CD1c-positive myeloid dendritic cell (primary cell): ENCODE measurements around the gene CFAP92.

Experiments used
- DNase-seq: peaks from one replicate; pipeline ENCODE4 v3.0.0-alpha.2; 2016; ENCODE audit errors: extremely low spot score

The CFAP92 gene, protein sequence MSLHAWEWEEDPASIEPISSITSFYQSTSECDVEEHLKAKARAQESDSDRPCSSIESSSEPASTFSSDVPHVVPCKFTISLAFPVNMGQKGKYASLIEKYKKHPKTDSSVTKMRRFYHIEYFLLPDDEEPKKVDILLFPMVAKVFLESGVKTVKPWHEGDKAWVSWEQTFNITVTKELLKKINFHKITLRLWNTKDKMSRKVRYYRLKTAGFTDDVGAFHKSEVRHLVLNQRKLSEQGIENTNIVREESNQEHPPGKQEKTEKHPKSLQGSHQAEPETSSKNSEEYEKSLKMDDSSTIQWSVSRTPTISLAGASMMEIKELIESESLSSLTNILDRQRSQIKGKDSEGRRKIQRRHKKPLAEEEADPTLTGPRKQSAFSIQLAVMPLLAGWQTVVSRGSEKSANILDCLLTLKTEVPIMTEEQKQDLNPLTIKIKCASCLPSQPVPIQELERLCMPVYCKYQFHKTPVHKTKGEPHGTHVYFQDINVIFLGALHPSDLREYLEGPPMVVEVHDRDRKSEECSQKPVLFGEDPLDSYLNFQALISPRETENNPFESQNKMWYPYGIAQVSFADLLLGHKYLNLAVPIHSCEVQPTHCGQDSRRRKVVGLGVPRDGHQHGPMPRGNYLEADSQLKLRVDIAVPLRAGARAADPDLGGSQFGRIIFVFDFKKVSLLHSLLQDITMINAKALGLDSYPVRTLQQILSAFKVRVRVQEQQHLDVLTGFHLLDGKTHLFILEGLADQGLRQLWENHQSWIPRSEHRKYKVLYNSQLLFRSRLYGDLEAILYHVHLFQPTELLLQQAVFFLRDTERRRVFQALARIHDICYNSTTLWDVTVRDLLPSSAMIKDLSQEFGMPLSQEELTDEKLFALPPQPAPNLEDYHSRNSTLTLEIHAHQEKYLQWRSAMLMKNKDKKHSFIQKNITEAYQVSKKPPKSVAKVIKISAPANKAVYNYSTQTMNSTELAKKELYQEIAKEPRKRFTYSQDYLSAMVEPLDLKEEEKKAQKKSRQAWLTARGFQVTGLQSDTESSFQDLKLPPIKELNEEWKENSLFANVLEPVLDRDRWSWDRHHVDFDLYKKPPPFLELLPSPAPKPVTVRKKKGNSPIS

GRCh38 chr3:128993461-128994172, at the start of gene CFAP92:
Gene CFAP92 (minus strand): TSS chr3:128994076. CDS start chr3:128993304, 772 bp downstream.
- DNase-seq, result peak; percentile 88

DNA sequence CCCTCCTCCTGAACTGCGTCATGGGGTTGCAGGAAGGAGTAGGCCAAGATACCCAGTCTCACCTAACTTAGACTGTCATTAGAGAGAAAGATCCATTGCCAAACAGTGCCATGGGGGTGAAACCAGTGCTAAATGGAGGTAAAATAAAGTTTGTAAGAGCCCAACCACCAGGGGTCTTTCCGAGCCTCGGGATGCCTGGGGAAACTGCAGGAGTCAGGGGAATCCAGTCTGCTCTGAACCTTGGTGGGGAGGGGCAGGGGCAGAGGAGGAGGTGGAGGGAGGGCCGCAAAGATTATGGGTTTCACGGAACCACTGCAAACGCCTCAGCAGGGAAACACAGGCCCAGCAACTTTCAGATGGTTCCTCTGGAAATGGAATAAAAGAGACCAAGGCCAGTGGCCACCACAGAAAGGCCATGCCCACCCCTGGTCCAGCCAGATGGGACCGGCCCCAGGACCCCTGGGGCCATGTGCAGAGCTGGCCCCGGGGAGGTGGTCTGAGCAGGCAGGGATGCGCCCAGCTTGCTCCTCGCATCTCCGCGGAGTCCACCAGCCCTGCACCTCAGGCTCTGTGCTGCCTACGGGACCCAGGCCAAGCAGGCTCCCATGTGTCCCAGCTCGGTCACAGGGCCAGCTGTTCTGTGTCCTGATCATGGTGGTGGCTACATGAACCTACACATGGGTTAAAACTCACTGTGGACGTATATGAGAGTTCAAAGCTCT, 46.9 kb upstream of the CFAP92 start:
- no peak for DNase-seq

DNA sequence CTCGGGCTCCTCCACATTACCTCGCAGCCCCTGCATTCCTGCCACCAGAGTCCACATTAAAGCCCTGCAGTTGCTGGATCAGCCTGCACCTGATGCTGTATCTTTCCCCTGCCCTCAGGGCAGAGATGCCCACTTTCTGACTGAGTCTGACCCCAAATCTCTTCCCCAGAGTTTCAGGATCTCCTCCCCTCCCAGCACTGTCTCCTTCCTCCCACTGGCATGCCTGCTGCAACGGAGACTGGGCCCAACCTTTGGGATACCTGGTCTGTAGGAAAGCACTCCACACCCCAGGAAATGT, 46.1 kb upstream of the CFAP92 start:
- no peak for DNase-seq

DNA sequence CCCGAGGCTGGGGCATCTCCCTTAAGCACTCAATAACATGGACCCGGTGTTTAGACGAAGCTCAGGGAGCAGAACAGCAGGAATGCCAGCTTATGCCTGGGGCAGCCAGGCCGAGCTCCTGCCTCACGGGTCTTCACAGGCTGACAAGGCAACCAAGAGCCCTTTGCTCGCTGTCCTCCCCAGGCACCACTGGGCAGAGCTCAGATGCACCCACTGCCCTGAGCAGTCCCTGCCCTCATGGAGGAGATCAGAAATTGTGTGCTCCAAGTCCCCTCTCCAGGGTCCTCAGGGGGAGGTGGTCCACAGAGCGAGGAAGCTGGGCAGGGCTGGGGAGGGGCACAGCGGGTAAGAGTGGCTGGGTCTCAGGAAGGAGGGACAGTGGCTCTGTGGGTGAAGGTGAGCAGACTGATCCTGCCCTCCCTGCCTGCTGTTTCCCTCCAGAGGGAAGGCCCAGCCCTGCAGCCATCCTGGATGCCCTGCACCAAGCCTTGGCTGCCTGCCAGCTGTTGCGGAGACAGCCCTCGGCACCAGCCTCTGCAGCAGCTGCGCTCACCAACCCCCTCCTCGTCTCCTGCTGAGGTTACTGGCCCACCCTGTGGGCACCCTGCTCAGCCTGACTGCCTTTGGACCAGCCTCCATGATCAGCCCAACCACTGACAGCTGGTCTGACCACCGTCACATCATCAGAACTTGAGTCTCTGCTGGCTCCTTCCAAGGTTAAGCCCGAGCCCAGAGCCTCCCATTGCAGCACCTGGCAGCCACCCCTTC, 45.6 kb upstream of the CFAP92 start:
- DNase-seq, result no peak

- no peak for DNase-seq
Measured at GRCh38 chr3:129038121-129038855, 44.4 kb upstream of the CFAP92 start.

- DNase-seq, result no peak
Measured at GRCh38 chr3:129037093-129037419, 43.2 kb upstream of the CFAP92 start.

DNA sequence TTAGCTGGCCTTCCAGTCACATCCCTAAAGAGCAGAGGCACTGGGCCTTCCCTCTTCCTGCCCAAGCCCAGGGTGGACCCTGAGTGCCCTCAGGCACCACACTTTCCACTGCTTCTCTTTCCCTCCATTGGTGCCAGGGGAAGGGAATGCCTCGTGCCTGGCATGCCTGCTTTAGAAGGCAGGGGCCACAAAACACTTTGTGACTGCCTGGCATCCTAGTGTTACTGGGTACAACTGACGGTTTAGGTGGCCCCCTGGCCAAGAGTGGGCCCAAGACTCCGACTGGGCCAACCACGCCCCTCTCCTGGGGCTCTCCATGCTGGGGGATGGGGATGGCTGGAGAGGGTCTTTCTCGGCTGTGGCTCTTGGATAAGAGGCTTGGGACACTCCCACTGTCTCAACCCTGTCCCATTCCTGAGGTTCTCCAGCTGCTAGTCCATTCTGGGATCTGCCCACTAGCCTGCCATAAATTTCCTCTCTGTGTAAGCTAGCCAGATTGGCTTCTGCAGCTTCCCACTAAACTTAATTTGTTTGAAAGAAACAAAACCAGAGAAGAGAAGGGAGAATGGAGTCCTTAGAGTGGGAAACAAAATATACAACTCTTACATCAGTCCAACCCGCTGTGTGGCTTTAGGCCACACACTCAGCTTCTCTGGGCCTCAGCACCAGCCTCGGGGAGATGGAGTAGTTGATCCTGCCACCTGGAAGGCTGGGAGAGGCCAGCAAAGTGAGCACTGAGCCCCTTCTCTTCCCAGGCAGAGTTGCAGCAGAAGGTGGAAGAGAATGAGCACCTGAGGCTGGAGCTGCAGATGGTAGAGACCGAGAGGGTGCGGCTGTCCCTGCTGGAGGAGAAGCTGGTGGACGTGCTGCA, 42.6 kb upstream of the CFAP92 start:
- no peak for DNase-seq

DNA sequence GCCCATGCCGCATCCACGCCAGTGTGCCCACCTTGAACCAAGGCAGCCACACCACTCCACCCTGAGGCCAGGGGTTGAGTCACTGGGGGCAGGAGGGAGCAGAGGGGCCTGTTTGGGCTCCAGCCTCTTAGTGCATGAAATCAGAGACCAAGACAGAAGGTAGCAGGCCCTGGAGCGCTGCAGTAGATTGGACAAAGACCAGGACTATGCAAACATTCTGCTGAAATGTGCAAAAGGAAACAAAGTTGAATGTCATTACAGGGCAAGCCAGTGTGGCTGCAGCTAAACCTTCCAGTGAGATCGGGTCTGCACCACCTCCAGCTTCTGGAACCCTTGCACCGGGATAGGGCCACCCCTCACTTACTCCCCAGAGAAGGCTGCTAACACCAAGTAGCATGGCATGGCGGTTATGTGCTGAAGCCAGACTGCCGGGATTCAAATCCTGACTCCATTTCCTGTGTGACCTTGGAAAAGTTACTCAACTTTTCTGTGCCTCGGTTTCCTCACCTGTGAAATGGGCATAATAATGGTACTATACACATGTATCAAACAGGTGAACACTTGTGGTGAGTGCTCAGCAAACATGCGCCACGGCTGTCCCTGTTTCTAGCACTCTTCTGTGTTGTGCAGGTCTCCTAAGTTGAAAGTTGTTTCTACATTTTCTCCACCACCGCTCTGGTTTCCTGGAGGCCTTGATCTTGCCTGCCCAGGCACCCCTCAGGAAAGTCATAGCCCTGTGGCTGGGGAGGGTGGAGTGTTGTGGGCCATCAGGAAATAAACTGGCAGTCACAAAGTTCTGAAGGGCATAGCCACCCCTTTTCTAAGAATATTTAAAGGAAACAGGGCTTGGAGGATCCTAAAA, 41.7 kb upstream of the CFAP92 start:
- DNase-seq, result no peak

DNA sequence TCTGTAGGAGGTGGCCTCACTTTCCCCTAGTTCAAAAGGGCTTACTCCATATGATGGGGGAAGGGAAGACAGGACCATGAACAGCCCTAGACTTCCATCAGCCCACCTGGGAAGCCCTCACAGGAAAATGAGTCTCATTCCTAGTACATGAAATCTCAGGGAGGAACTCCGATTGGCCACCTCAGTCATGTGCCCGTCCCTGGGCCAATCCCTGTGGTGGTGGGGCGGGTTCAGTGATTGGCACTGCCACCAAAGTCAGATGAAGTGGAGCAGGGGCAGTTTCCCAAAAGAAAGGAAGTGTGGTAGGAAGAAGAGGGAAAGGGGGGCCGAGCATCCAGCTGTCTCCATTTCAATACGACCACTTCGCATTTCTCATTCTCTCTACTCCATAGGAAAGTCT, 40.8 kb upstream of the CFAP92 start:
- no peak for DNase-seq

GRCh38 chr3:129033633-129034321, 39.9 kb upstream of the CFAP92 start:
- no peak for DNase-seq

DNA sequence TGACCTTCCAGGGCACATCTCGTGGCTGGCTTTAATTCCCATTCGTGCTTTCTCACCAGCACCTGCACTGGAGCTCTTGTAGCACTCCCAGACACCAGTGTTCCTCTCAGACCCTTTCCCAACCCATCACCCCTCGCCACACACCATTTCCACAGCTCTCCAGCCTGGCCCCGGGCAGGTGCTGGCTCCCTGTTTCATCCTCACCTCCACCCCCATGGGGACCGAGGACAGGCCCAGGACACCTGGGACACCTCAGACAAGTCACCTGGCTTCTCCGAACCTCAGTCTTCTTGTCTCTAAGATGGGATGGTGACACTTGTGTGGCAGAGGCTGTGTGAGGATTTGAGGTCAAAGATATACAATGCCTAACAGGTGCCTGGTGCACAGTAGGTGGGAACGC, 39.3 kb upstream of the CFAP92 start:
- DNase-seq, result no peak

- no peak for DNase-seq
Measured at GRCh38 chr3:129032716-129033115, 38.8 kb upstream of the CFAP92 start.

GRCh38 chr3:129031476-129032215, 37.8 kb upstream of the CFAP92 start:
- no peak for DNase-seq

DNA sequence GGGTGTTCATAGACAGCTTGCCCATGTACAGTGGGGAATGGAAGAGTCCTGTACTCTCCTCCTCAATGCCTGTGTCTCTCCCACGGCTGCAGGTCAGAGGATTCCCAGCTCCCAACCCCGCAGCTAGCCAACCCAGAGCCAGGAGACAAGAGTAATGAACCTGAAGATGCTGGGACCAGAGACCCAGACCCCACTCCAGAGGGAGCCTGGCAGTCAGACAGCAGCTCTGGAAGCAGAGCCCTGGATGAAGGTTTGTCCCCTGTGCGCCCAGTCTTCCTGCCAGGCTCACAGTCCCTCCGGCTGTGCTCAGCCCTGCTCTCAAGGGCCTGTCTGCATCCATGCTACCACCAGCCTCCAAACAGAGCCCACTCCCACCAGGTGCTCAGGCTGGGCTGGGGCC, 36.7 kb upstream of the CFAP92 start:
- no peak for DNase-seq

DNA sequence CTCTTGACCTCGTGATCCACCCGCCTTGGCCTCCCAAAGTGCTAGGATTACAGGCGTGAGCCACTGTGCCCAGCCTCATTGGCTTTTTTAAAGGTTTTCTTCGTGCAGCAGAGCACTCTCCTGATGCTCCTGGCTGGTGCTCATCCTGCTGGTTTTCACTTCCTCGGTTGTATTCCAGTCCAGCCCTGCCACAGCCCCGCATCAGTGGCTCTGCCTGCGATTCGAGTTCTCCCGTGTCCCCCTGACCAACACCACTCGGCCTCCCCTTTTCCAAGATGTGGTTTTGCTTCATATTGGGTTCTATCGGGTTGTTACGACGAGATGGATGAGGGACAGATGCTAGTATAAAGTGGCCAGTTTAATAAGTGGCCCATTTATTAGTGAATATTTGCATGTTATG, 35.0 kb upstream of the CFAP92 start:
- no peak for DNase-seq

DNA sequence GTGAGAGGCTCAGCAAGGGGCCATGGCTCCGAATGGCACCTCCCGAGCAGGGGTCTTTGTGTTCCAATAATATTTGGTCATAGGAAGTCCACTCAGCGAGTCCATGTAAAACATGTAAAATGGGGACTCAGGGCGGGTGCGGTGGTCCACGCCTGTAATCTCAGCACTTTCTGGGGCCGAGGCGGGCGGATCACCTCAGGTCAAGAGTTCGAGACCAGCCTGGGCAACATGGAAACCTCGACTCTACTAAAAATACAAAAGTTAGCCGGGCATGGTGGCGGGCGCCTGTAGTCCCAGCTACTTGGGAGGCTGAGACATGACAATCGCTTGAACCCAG, 33.6 kb upstream of the CFAP92 start:
- no peak for DNase-seq
